Kidney (tissue), 14 donors: ENCODE measurements around the gene RBM12. TPM values are rescaled to one million over a fixed set of nuclear protein-coding genes. Genes with fewer than 3 reads are reported as not detected.
A peak's percentile ranks its signal among the peaks of the same experiment; 100 is the strongest.

Source experiments
- DNase-seq, 5 donors: peaks; one replicate each; pipeline ENCODE4 v3.0.0-alpha.2; 2013 to 2020
- FAIRE-seq: peaks from 2 replicates; lab custom pipeline; 2012; peaks lifted over from hg19 to GRCh38; lab: Jason Lieb, UNC
- H3K27ac ChIP-seq, 2 donors: one replicate each; pipeline ENCODE4 v1.7.0; 2013; ENCODE audit warnings: low read depth in 2 of 2, low read length in 2 of 2, inconsistent platforms in 1 of 2
- H3K27me3 ChIP-seq: one replicate; pipeline ENCODE4 v1.7.1; 2013; ENCODE audit warnings: low read length, inconsistent platforms; ENCODE audit not compliant: control insufficient read depth, insufficient read depth
- H3K36me3 ChIP-seq, 3 donors: one replicate each; pipeline versions ENCODE4 v1.7.0 to v1.7.1; 2013; ENCODE audit warnings: low read length in 3 of 3, control low read depth in 1 of 3, inconsistent platforms in 1 of 3; ENCODE audit not compliant: insufficient read depth in 3 of 3, control insufficient read depth in 2 of 3
- H3K4me1 ChIP-seq, 3 donors: one replicate each; pipeline versions ENCODE4 v1.7.0 to v1.7.1; 2013; ENCODE audit warnings: low read length in 3 of 3, inconsistent platforms in 1 of 3, low read depth in 1 of 3; ENCODE audit not compliant: control insufficient read depth in 2 of 3, insufficient read depth in 2 of 3
- H3K4me3 ChIP-seq, 3 donors: one replicate each; pipeline versions ENCODE4 v1.7.0 to v1.8.1; 2013; ENCODE audit warnings: low read length in 3 of 3, control low read depth in 1 of 3, inconsistent platforms in 1 of 3
- H3K9ac ChIP-seq, 3 donors: one replicate each; pipeline versions ENCODE4 v1.7.0 to v1.7.1; 2013; ENCODE audit warnings: low read length in 3 of 3, control low read depth in 1 of 3, inconsistent platforms in 1 of 3
- H3K9me3 ChIP-seq, 3 donors: one replicate each; pipeline versions ENCODE4 v1.7.0 to v1.7.1; 2013; ENCODE audit warnings: low read length in 3 of 3, control low read depth in 1 of 3, inconsistent platforms in 1 of 3; ENCODE audit not compliant: control insufficient read depth in 2 of 3, insufficient read depth in 1 of 3
- CTCF ChIP-seq: IDR thresholded peaks from 3 replicates; pipeline ENCODE4 v1.5.1; 2012; ENCODE audit warnings: mild to moderate bottlenecking, moderate library complexity, borderline replicate concordance; ENCODE audit not compliant: insufficient read depth; ENCODE audit errors: extremely low read depth
- intact Hi-C: fragments of 100-400 bp; cut with DNase I; formaldehyde crosslinking; loops from one replicate; pipeline ENCODE4 v1.11.1; 2022
- polyA plus RNA-seq: library from polyadenylated mRNA; stranded (reverse); fragments of 350-450 nt; fragmentation: Illumina TruSeq; extraction: RNeasy Lipid Tissue Mini Kit (QIAGEN cat#74804); gene quantifications from one replicate; pipeline ENCODE4 v1.2.3, GENCODE V29; 2014; ENCODE audit warnings: low read depth, low replicate concordance; ENCODE audit not compliant: insufficient read depth
- total RNA-seq: library from RNA; stranded (reverse); fragmentation: NEBNext Ultra II Directional; extraction: Animal tissue kit (Norgen Biotek cat#: 25700); gene quantifications from one replicate; pipeline ENCODE4 v1.2.1, GENCODE V29; 2021
- donor health status: control.
- donor health status: control.
- donor health status: control.
- donor health status: control.
- donor health status: control.
- donor health status: DM: yes; HTN: yes; CAD: no.
- donor health status: Normal renal cell carcinoma (clear cell type).

Gene RBM12
- total and polyA plus RNA-seq, 2 donors from 2014 or later, result 11.1 to 101 TPM

- Histone ChIP-seq H3K9ac (no peak overlapping the region), H3K27ac (no peak overlapping the region), H3K36me3 (no peaks in the 10 kb centered on the region), H3K4me1 (peaks cover 0 to 4% (median 4%) of the 10 kb centered on the region in 3 donors), H3K27me3 (no peaks in the 10 kb centered on the region), H3K9me3 (no peaks in the 10 kb centered on the region), H3K4me3 (no peak overlapping the region)
- TF ChIP-seq CTCF, result no peak
- no peak for DNase-seq
- FAIRE-seq, result no peak
- intact Hi-C loops, result no loop called here
Measured at GRCh38 chr20:35602851-35603495, 61.7 kb downstream of the RBM12 start.

- H3K4me3 ChIP-seq, result peak overlapping the region in 1 of 3 donors; percentile 61
- H3K9me3 ChIP-seq, result no peaks in the 10 kb centered on the region
- peaks cover 0 to 4% (median 4%) of the 10 kb centered on the region in 3 donors for H3K4me1 ChIP-seq
- FAIRE-seq (no peak), DNase-seq (peak in 2 of 5 donors; percentile 59 to 78)
- no peaks in the 10 kb centered on the region for H3K27me3 ChIP-seq
- H3K9ac ChIP-seq, result no peak overlapping the region
- TF ChIP-seq CTCF, result no peak
- intact Hi-C loops, result no loop called here
- H3K27ac ChIP-seq, result no peak overlapping the region
- H3K36me3 ChIP-seq, result no peaks in the 10 kb centered on the region
Measured at GRCh38 chr20:35601990-35602389, 62.7 kb downstream of the RBM12 start.

GRCh38 chr20:35600993-35601973 lies 63.4 kb downstream of the RBM12 start:
- TF ChIP-seq CTCF, result peak; percentile 48
- H3K27me3 ChIP-seq, result no peaks in the 10 kb centered on the region
- FAIRE-seq, result no peak
- H3K9ac ChIP-seq, result peak overlapping the region in 1 of 3 donors; percentile 26
- intact Hi-C loops, result no loop called here
- H3K4me1 ChIP-seq, result peaks cover 0 to 4% (median 4%) of the 10 kb centered on the region in 3 donors
- no peak overlapping the region for H3K27ac ChIP-seq
- H3K9me3 ChIP-seq, result no peaks in the 10 kb centered on the region
- peak overlapping the region in 2 of 3 donors; percentile 36 to 61 for H3K4me3 ChIP-seq
- no peaks in the 10 kb centered on the region for H3K36me3 ChIP-seq
- DNase-seq, result peak; percentile 79 to 94 (median 84)
